ENCODE data around the gene PRPF31. TPM values are rescaled to one million over a fixed set of nuclear protein-coding genes. Genes with fewer than 3 reads are reported as not detected.

The PRPF31 gene
- total RNA-seq, 1 donor from 2014 or later: 34.4 TPM

Other genes with a start within 250 kb of the PRPF31 start
- 20.9 TPM for gene MYADM, start 247.9 kb upstream of the PRPF31 start, total RNA-seq
- gene PRKCG, start 233.6 kb upstream of the PRPF31 start, total RNA-seq: not detected
- not detected for gene CACNG7, start 206.5 kb upstream of the PRPF31 start, total RNA-seq
- gene CACNG8, start 152.8 kb upstream of the PRPF31 start, total RNA-seq: under 0.01 TPM
- gene CACNG6, start 124.1 kb upstream of the PRPF31 start, total RNA-seq: 17.7 TPM
- gene VSTM1, start 51.9 kb upstream of the PRPF31 start, total RNA-seq: not detected
- gene TARM1, start 34.4 kb upstream of the PRPF31 start, total RNA-seq: not detected
- gene OSCAR, start 15.0 kb upstream of the PRPF31 start, total RNA-seq: 0.52 TPM
- 7.8 TPM for gene NDUFA3, start 12.9 kb upstream of the PRPF31 start, total RNA-seq
- 12.0 TPM for gene TFPT, start 97 bp upstream of the PRPF31 start, total RNA-seq
- 6.3 TPM for gene CNOT3, start 22.0 kb downstream of the PRPF31 start, total RNA-seq
- 7.8 TPM for gene LENG1, start 44.0 kb downstream of the PRPF31 start, total RNA-seq
- gene TMC4, start 57.4 kb downstream of the PRPF31 start, total RNA-seq: 1.0 TPM
- gene MBOAT7, start 73.8 kb downstream of the PRPF31 start, total RNA-seq: 8.9 TPM
- 29.7 TPM for gene TSEN34, start 75.6 kb downstream of the PRPF31 start, total RNA-seq
- gene RPS9, start 85.1 kb downstream of the PRPF31 start, total RNA-seq: 4,630 TPM
- gene LILRB3, start 107.3 kb downstream of the PRPF31 start, total RNA-seq: 4.2 TPM
- gene LILRA6, start 127.0 kb downstream of the PRPF31 start, total RNA-seq: under 0.01 TPM
- gene LILRB5, start 141.5 kb downstream of the PRPF31 start, total RNA-seq: 2.6 TPM
- gene LILRB2, start 165.4 kb downstream of the PRPF31 start, total RNA-seq: 0.52 TPM
- 2.6 TPM for gene LILRA5, start 197.4 kb downstream of the PRPF31 start, total RNA-seq
- gene LILRA4, start 223.4 kb downstream of the PRPF31 start, total RNA-seq: under 0.01 TPM
- gene LAIR1, start 249.2 kb downstream of the PRPF31 start, total RNA-seq: 8.4 TPM

Measured in skeletal muscle tissue (tissue), 1 donor.